Fibroblast of lung (primary cell): ENCODE measurements around the gene ZBTB2. TPM values are rescaled to one million over a fixed set of nuclear protein-coding genes. Genes with fewer than 3 reads are reported as not detected.

Experiments used
- DNase-seq, 2 donors: peaks; one replicate each; pipeline versions ENCODE4 v3.0.0 to v3.0.0-alpha.2; 2010; ENCODE audit warnings: low read depth in 2 of 2
- H2AFZ ChIP-seq: 2 replicates; pipeline ENCODE4 v1.5.1; 2012; ENCODE audit warnings: low read length, control low read depth, inconsistent platforms
- H3K27ac ChIP-seq: 2 replicates; pipeline ENCODE4 v1.5.1; 2011; ENCODE audit warnings: low read length, control low read depth; ENCODE audit not compliant: insufficient read depth
- H3K27me3 ChIP-seq: 2 replicates; pipeline ENCODE4 v1.5.1; 2011; ENCODE audit warnings: mild to moderate bottlenecking, low read length; ENCODE audit not compliant: control insufficient read depth, insufficient read depth
- H3K36me3 ChIP-seq: 2 replicates; pipeline ENCODE4 v1.5.1; 2011; ENCODE audit warnings: low read length; ENCODE audit not compliant: control insufficient read depth, insufficient read depth
- H3K4me1 ChIP-seq: 2 replicates; pipeline ENCODE4 v1.5.1; 2011; ENCODE audit warnings: low read length; ENCODE audit not compliant: control insufficient read depth, insufficient read depth; ENCODE audit errors: extremely low read depth
- H3K4me2 ChIP-seq: 2 replicates; pipeline ENCODE4 v1.5.1; 2011; ENCODE audit warnings: low read length, control low read depth; ENCODE audit not compliant: insufficient read depth; ENCODE audit errors: extremely low read depth
- H3K4me3 ChIP-seq, 4 experiments: fragments of 200-600 bp in 1 of 4; sonication (generic) in 1 of 4; replicated peaks in 1 of 4; 2 replicates each; pipeline ENCODE4 v1.5.1; 2011 to 2016; ENCODE audit warnings: low read length in 4 of 4, low read depth in 3 of 4, mild to moderate bottlenecking in 3 of 4, control low read depth in 2 of 4, inconsistent platforms in 1 of 4, mixed read lengths in 1 of 4; ENCODE audit not compliant: insufficient read depth in 1 of 4; ENCODE audit errors: control extremely low read depth in 1 of 4
- H3K79me2 ChIP-seq: 2 replicates; pipeline ENCODE4 v1.5.1; 2012; ENCODE audit warnings: mild to moderate bottlenecking, low read length, inconsistent platforms; ENCODE audit not compliant: control insufficient read depth, insufficient read depth
- H3K9ac ChIP-seq: 2 replicates; pipeline ENCODE4 v1.5.1; 2011; ENCODE audit warnings: mild to moderate bottlenecking, low read length, control low read depth; ENCODE audit not compliant: insufficient read depth
- H3K9me3 ChIP-seq: 2 replicates; pipeline ENCODE4 v1.5.1; 2012; ENCODE audit warnings: low read depth, low read length; ENCODE audit not compliant: control insufficient read depth, insufficient read depth
- H4K20me1 ChIP-seq: 2 replicates; pipeline ENCODE4 v1.5.1; 2011; ENCODE audit warnings: low read length; ENCODE audit not compliant: control insufficient read depth, insufficient read depth; ENCODE audit errors: extremely low read depth
- CTCF ChIP-seq, 2 donors: IDR thresholded peaks in 1 of 2; conservative IDR thresholded peaks in 1 of 2; 1 replicate in 1 of 2; 2 replicates in 1 of 2; pipeline ENCODE4 v1.5.1; 2011 to 2012; ENCODE audit warnings: low read length in 2 of 2, control low read depth in 1 of 2, inconsistent platforms in 1 of 2, low read depth in 1 of 2, mild to moderate bottlenecking in 1 of 2
- EZH2 ChIP-seq: IDR thresholded peaks from 2 replicates; pipeline ENCODE4 v1.5.1; 2012; ENCODE audit warnings: low read length, control low read depth, mild to moderate bottlenecking; ENCODE audit errors: missing control alignments
- polyA plus RNA-seq, 2 donors: library from polyadenylated mRNA; depleted of rRNA in 1 of 2; stranded (reverse) in 1 of 2; unstranded in 1 of 2; fragments of >200 nt; gene quantifications; 2 replicates each; pipeline ENCODE4 v1.2.1, GENCODE V29; 2011 to 2012; ENCODE audit warnings: missing spikeins in 1 of 2
- total RNA-seq: library from RNA; depleted of rRNA; stranded (reverse); fragments of >200 nt; gene quantifications from 2 replicates; pipeline ENCODE4 v1.2.1, GENCODE V29; 2014

ZBTB2 gene
- total and polyA plus RNA-seq, 2 donors (not counting 1 experiment from before 2014, with no cell fraction given): 12.2 to 20.1 TPM

GRCh38 chr6:151375833-151376232, 15.5 kb downstream of the ZBTB2 start:
- Histone ChIP-seq H3K36me3 (no peaks in the 10 kb centered on the region), H3K4me3 (no peak overlapping the region), H4K20me1 (no peaks in the 10 kb centered on the region), H3K27me3 (no peaks in the 10 kb centered on the region), H3K4me2 (no peak overlapping the region), H3K79me2 (peaks cover 43% of the 10 kb centered on the region), H3K4me1 (peaks cover 4% of the 10 kb centered on the region), H3K27ac (no peak overlapping the region), H3K9ac (no peak overlapping the region), H2AFZ (no peak overlapping the region), H3K9me3 (no peaks in the 10 kb centered on the region)
- DNase-seq: no peak
- TF ChIP-seq CTCF (conservative IDR thresholded peaks at IDR 0.05 in 1 of 2, IDR thresholded peaks at IDR 0.05 in 1 of 2; ENCODE audit: low read depth in 1 of 2, low read length in 2 of 2): no peak
- no peak for TF ChIP-seq EZH2

DNA sequence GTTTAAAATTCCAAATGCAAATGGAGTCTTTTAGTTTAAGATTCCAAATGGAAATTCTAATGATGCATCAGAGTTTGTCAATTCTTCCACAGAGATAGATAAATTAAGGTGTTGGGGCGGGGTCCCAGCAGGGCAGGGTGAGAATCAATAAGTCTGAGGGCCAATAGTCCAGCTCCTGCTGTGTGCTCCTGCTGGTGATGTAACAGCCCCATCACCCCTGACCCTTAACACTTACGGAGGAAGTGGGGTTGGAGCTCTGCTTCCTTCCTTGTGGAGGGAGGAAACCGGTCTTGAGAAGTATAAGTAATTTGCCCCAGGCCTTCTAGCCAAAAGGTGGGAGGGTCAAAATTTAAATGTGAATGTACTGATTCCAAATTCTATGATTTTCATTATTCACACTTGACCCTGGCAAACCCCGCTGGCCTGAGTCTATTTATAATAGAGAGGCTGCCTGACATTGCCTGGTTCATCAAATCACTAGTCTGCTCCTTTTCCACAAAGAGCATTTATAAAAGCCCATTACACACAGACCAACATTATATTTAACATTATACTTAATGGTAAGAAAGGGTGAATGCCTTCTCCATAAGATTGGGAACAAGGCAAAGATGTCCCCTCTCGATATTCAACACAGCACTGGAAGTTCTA, 17.2 kb downstream of the ZBTB2 start:
- H3K27me3 ChIP-seq: no peaks in the 10 kb centered on the region
- H3K36me3 ChIP-seq: no peaks in the 10 kb centered on the region
- H3K79me2 ChIP-seq: peaks cover 35% of the 10 kb centered on the region
- H3K4me1 ChIP-seq: peaks cover 2% of the 10 kb centered on the region
- no peaks in the 10 kb centered on the region for H3K9me3 ChIP-seq
- no peak overlapping the region for H2AFZ ChIP-seq
- no peak overlapping the region for H3K9ac ChIP-seq
- H4K20me1 ChIP-seq: no peaks in the 10 kb centered on the region
- H3K27ac ChIP-seq: no peak overlapping the region
- no peak for DNase-seq
- no peak overlapping the region for H3K4me2 ChIP-seq
- H3K4me3 ChIP-seq: no peak overlapping the region
- TF ChIP-seq EZH2 (no peak), CTCF (conservative IDR thresholded peaks at IDR 0.05 in 1 of 2, IDR thresholded peaks at IDR 0.05 in 1 of 2; ENCODE audit: low read depth in 1 of 2, low read length in 2 of 2) (no peak)

- Histone ChIP-seq H3K27ac (no peak overlapping the region), H3K36me3 (no peaks in the 10 kb centered on the region), H2AFZ (no peak overlapping the region), H3K9me3 (no peaks in the 10 kb centered on the region), H3K79me2 (peaks cover 26% of the 10 kb centered on the region), H3K4me1 (peaks cover 2% of the 10 kb centered on the region), H3K4me3 (no peak overlapping the region), H3K9ac (no peak overlapping the region), H3K27me3 (no peaks in the 10 kb centered on the region), H4K20me1 (no peaks in the 10 kb centered on the region), H3K4me2 (no peak overlapping the region)
- no peak for DNase-seq
- no peak for TF ChIP-seq CTCF (conservative IDR thresholded peaks at IDR 0.05 in 1 of 2, IDR thresholded peaks at IDR 0.05 in 1 of 2; ENCODE audit: low read depth in 1 of 2, low read length in 2 of 2)
- TF ChIP-seq EZH2: no peak
These were observed 19.2 kb downstream of the ZBTB2 start for GRCh38 chr6:151372164-151372563.
